Hematopoietic multipotent progenitor cell treated with erythropoietin and hydrocortisone succinate and interleukin-3 and kit ligand, for 4 days (in vitro differentiated cells): Measurements from ENCODE around the gene ADM.

Experiments
- DNase-seq: peaks from one replicate; pipeline ENCODE4 v3.0.0-alpha.2; 2015

Gene ADM

GRCh38 chr11:10329935-10330334 is 25.1 kb downstream of the ADM start:
- DNase-seq, result no peak

- DNase-seq, result no peak
Observed at GRCh38 chr11:10331548-10332289, 26.8 kb downstream of the ADM start.

DNA sequence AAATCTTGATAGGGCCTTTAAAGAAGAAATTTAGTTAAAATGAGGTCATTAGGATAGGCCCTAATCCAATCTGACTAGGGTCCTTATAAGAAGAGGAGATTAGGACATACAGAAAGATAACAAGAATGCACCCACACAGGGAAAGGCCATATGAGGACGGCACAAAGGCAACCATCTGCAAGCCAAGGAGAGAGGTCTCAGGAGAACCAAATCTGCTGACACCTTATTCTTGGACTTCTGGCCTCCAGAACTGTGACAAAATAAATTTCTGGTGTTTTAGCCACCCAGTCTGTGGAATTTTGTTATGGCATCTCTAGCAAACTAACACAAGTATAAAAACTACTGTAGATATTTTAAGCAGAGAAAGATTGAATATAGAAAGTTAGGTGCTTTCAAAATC is 28.6 kb downstream of the ADM start:
- DNase-seq, result no peak

DNA sequence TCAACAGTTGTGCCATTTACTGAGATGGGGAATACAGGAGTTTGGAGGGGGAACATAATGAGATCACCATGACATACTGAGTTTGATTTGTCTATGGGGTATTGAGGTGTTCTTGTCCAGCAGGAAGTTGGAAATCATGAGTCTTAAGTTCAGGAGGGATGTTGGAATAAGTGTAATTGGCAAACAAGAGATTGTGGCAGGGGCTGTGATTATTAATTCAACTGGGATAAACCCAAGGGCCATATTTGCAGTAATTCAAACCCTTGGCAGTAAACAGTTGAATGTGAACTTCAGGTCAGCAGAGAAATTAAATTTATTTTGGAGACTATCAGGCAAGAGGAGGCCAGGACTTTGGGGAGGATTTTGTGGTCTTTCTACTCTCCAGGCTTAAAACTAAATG is 33.4 kb downstream of the ADM start:
- DNase-seq, result no peak

- DNase-seq, result no peak
Observed at GRCh38 chr11:10348650-10349280, 43.9 kb downstream of the ADM start.

- DNase-seq, result no peak
Observed at GRCh38 chr11:10349281-10349665, 44.4 kb downstream of the ADM start.

GRCh38 chr11:10349806-10350205 is 44.9 kb downstream of the ADM start:
- DNase-seq, result no peak

DNA sequence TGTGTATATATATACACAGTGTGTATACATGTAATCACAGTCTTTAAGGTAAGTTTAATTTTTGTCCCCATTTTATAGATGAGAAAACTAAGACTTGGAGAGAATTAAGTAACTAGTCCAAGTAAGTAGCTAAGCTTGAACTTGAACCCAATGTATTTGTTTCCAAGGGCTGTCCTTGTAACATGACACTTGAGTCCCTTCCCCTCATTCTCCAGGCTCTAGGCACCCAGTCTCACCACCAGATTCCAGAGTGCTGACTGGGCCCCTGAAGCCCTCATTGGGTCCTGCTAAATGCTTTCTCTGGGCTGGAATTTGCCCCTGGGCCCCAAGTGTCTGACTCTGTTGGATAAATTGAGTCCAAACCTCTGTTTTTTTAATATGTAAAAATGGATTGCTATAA is 45.5 kb downstream of the ADM start:
- no peak for DNase-seq

- no peak for DNase-seq
Observed at GRCh38 chr11:10351435-10351764, 46.5 kb downstream of the ADM start.

- DNase-seq, result no peak
Observed at GRCh38 chr11:10351765-10352641, 47.1 kb downstream of the ADM start.

DNA sequence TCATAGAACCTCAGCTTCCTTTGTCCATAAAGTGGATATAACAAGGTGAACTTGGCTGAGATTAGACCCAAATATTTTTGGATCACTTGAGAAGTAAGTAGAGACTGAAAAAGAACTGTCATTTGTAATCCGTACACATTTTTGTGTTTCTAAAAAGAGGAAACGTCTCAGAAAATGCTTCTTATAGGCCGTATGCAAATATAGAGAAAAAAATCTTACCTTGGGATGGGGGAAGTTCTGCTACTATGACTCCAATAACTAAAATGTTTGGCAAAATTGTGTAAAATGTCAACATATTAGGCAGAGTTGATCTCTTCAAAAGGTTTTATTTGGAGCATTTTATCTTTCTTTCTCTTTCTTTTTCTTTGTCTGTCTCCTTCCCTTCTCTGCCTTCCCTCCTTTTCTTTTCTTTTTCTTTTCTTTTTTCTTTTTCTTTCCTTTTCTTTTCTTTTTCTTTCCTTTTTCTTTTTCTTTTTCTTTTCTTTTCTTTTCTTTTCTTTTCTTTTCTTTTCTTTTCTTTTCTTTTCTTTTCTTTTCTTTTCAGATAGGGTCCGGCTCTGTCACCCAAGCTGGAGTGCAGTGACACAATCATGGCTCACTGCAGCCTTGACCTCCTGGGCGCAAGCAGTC is 48.2 kb downstream of the ADM start:
- DNase-seq, result no peak

GRCh38 chr11:10354389-10354788 is 49.5 kb downstream of the ADM start:
- no peak for DNase-seq

GRCh38 chr11:10355257-10355661 is 50.4 kb downstream of the ADM start:
- no peak for DNase-seq

DNA sequence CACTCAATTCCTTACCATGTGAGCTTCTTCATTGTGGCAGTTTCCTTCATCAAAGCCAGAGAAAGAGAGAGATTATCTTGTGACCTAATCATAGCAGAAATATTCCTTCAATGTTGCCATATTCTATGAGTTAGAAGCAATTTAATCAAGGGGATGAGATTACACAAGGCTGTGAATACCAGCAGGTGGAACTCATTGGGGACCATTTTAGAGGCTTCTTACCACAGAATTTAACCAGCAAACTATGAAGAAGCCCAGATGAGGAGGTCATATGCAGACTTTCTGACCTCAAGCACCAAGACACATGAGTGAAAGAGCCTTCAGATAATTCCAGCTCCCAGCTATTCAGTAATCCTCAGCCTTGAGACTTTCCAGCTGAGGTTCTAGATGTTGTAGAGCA is 51.3 kb downstream of the ADM start:
- no peak for DNase-seq
